Loucy (cell line): ENCODE data around the gene MACF1.

Source experiments
- CTCF ChIP-seq: fragments of 200-600 bp; sonication (generic); conservative IDR thresholded peaks from 2 replicates; pipeline ENCODE4 v1.5.1; 2014; ENCODE audit warnings: mild to moderate bottlenecking, antibody characterized with exemption, low read length
- EZH2phosphoT487 ChIP-seq: fragments of 200-600 bp; IDR thresholded peaks from 2 replicates; pipeline ENCODE4 v1.6.1; 2018; ENCODE audit warnings: antibody characterized with exemption, mild to moderate bottlenecking, moderate library complexity, borderline replicate concordance

DNA sequence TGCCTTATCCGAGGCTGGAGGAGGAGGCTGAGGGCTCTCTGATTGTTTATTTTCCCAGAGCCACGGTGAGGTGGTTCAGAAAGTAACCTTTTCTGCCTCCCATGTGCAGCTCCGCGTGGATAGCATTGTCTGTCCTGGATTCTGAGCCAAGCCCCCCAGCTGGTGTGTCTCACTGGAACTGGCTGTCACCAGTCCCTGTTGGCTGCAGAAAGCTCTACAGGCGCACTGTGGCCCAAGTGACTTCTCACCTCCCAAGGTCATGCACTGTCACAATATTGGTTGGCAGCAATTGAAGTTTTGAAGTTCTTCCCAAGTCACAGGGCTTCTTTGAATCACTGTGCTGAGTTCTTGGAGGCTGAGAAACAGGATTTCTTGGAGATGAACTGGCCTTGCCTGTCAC is 295.2 kb downstream of the MACF1 start:
- no peak for TF ChIP-seq CTCF
- no peak for TF ChIP-seq EZH2phosphoT487
